GM18526 (cell line): ENCODE data around the gene TRAP1.

Experiments
- POLR2A ChIP-seq: IDR thresholded peaks from 3 replicates; pipeline ENCODE4 v1.6.1; 2011; ENCODE audit not compliant: insufficient read length; ENCODE audit errors: extremely low read depth

Gene TRAP1

DNA sequence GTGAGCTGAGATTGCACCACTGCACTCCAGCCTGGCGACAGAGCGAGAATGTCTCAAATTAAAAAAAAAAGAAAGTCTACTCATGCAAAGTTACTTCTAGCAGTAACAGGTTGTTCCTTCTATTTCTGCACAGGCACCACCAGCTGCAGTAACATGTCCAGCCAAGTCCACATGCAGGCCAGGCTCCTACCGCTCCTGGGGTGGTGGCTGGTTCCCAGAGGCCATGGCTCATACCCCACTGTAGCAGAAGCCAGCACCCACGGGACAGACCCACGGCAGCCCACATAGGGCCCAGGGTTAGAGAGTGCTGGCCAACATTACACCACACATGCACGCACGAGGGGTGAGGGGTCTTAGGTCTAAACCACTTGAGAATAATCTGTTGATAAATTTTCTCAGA is 26.7 kb upstream of the TRAP1 start:
- no peak for TF ChIP-seq POLR2A

DNA sequence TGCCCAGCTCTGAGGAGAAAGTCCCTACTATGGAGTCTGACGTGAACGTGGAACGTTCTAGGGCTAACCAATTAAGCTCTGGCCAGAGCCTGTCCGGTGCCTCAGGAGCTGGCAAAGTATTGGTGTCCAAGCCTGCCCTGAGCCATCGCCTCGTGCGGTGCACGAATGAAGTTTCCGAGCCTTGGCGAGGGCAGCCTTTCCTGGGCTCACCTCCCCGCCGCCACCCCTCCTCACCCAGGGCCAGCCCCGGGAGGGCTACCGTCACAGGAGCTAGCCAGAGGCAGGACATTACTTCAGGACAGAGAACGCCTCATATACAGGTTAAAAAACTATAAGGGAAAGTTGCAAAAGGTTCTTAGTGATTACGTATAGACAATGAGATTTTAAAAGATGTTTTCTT is 23.6 kb upstream of the TRAP1 start:
- no peak for TF ChIP-seq POLR2A

DNA sequence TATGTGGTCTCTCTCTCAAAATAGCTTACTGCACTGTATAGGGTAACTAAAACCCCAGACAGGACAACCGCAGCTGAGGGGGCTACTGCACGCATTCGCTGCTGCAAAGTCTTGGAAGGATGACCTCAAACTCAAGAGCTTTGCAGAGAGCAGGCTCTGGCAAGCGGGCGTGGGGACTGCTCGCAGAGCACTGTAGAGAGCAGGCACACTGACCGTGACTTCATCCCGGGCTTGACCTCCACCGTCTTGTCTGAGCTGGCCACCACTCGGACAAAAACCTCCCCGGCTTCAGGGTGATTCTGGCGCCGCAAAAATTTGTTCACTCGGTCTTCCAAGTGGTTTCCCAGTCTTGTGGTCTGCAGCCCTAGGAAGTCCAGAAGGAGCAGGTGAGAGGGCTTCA is 22.9 kb upstream of the TRAP1 start:
- no peak for TF ChIP-seq POLR2A

DNA sequence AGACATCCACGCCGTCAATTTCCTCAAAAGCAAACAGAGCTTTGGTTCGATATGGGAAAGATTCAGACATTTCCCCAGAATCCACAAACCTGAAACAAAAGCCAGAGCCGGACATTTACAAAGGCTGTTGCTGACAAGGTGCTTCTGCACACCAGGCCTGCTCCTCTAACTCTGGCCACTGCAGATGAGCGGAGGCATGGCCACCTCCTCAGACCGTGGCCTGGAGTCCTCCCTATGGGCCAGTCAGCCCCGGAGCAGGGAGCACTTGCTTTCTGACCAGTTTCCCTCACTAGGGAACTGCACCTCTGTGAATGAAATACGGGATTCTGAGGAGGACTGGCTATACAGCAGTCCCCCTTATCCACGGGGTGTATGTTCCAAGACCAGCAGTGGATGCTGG is 22.3 kb upstream of the TRAP1 start:
- no peak for TF ChIP-seq POLR2A

DNA sequence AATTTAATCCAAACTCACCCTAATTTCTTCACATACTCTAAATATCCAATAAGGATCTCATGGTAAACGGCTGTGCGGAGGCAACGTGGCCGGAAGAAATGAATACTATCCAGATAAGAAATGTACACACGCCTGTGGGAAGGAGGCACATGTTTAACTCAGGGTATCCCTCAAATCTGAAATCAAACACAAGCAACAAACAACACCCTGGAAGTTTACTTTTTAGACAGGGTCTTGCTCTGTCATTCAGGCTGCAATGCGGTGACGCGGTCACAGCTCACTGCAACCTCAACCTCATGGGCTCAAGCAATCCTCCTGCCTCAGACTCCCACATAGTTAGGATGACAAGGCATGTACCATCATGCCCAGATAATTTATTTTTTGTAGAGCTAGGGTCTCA is 21.2 kb upstream of the TRAP1 start:
- no peak for TF ChIP-seq POLR2A

DNA sequence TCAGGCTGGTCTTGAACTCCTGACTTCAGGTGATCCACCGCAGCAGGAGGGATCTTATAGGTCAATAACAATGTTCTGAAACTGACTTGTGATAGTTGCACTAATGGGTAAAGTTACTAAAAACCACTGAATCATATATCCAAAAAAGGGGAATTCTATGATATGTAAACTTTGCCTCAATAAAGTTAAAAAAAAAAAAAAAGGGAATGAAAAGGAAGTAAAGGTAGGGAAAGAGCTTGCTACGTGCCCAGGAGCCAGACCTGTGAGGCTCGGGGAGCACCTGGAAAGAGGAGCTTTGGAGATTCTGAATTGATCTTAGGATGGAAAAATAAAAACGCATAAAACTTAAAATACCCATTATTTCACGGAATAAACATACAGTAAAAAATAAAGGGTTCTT is 20.8 kb upstream of the TRAP1 start:
- no peak for TF ChIP-seq POLR2A

DNA sequence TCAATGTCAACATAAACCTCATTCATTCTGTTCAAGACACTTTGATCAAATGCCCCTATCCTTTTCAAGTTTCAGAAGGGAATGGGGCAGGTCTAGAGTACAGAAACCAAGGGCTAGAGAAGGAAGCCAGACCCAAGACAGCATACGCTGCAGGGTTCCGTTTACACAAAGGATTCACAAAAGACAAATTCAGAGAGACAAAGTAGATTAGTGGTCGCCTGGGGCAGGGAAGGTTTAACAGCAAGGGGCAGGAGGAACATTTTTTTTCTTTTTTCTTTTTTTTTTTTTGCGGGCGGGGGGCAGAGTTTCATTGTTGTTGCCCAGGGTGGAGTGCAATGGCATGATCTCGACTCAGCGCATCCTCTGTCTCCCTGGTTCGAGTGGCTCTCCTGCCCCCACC is 19.9 kb upstream of the TRAP1 start:
- no peak for TF ChIP-seq POLR2A

DNA sequence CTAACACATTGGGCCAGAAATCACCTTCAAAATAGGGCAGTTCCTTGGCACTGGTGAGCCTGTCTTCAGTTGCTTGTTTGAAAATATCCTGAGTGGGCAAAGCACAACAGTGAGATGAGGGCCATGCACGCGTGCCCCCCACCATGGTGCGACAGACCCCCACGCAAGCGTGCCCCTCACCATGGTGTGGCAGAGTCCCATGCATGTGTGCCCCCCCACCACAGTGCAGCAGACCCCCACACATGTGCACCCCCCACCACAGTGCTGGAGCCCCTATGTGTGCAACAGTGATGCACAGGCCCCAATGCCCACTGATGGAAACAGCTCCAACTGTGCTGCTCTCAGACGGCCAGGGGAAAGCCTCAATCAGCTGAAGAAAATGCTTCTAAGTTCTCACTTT is 18.8 kb upstream of the TRAP1 start:
- no peak for TF ChIP-seq POLR2A

DNA sequence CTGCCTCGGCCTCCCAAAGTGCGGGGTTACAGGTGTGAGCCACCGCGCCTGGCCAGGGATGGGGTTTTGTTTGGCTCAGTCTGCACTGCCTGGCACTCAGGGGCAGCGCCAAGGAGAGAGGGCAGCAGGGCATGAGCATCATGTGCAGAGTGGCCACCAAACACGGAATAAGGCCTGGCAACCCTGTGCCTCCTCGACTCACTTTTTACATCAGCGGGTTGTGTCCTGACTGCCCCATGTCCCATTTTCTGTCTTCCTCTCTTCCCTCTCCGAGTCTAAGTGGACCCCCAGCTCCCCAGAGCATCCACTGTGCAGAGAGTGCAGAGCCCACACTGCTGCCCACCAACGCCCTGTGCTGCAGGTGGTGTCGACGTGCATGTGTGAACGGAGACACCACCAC is 18.2 kb upstream of the TRAP1 start:
- no peak for TF ChIP-seq POLR2A

DNA sequence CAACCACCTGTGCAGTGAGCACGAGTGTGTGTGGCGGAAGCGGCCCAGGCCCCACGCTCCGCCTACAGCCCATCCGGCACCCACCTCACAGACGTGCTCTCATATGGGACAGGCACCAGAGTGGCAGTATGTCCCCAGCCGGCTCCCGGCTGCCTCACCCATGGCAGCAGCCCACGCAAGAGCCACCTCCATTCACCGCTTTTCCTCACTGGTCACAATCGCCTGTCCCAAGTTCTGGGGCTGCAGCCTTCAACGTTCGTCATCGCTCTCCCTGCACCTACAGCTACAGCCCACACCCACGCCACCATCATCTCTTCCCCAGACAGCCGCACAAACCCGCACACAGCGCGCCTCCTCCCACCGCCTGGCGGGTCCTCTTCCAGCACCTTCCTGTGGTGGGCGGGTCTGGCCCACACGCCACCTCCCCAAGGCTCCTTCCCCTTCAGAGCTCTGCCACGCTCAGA is 17.5 kb upstream of the TRAP1 start:
- no peak for TF ChIP-seq POLR2A

DNA sequence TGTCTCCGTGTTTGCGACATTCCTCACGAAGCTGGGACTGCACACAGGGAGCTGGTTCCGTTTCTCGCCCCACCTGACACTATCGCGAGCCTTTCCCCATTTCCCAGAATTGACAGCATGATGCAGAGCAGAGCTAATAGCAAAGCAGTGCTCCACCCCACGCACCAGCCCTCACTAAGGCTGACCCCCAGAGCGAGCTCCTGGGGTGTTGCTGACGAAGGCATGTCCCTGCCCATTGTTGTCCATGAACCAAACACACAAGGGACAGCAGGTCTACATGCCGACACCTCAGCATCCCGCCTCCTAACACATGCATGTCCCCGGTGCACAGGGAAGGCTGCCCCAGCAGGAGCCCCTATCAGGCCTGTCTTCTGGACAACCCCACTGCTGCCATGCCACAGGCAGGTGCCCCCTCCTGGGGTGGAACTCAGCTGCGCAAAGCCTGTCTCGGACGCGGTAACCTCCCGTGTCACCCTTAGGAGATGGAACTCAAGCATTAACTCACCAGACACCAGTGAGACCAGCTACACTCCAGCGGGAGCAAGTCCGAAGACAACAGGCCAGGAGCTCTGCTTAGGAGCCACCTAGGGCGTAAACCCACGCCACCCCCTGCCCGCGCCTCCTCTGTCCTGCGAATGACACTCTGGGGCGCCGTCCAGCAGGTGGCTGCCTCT is 16.9 kb upstream of the TRAP1 start:
- no peak for TF ChIP-seq POLR2A

DNA sequence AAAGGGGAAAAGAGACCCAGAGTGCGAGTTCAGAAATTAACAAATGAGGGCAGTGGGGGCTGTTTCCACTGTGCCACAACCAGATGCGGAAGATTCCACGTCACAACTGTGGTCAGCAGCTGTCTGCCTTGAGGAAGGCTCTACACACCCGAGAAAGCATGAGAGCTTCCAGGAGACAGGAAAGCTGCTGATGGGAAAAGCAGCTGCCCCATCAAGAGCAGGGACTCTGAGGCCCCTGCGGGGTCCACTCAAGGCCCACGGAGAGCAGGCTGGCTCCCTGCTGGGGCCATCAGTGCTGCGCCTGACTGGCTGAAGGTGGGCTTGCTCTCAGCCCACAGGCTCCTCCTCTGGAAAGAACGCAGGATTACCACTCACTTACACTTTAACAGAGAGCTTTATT is 14.8 kb upstream of the TRAP1 start:
- no peak for TF ChIP-seq POLR2A

DNA sequence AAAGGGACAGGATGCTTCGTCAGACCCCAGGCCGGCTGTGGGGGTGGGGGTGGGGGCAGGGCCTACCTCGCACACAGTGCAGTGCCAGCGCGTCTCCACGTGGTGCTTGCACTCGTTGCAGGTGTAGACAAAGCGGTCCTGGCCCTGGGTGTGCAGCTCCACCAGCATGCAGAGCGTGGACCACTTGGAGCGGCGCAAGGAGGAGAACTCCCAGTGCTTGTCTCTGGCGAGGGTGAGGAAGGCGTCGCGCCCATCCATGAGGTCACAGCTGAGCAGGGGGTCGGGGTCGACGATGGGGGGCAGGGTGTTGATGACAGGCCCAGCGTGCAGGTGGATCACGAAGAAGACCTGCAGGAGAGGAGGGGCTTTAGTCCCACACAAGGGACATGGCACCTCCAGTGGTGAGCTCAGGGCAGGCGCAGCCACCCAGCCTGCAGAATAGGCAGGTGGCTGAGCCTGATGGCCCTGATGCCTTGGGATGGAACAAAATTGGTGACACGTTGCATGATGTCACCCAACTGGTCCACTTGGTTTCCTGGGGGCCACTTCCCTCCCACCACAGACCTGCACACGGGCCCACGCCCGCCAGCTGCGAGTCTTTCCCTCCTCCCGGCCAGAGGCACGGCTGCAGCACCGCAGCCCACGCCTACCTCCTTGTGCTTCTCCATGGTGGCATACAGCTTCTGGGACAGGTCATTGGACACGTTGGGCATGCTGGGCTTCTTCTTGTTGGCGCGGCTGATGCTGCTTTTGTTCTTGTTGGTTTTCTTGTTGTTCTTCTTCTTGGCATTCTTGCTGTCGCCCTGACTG is 14.0 kb upstream of the TRAP1 start:
- no peak for TF ChIP-seq POLR2A

DNA sequence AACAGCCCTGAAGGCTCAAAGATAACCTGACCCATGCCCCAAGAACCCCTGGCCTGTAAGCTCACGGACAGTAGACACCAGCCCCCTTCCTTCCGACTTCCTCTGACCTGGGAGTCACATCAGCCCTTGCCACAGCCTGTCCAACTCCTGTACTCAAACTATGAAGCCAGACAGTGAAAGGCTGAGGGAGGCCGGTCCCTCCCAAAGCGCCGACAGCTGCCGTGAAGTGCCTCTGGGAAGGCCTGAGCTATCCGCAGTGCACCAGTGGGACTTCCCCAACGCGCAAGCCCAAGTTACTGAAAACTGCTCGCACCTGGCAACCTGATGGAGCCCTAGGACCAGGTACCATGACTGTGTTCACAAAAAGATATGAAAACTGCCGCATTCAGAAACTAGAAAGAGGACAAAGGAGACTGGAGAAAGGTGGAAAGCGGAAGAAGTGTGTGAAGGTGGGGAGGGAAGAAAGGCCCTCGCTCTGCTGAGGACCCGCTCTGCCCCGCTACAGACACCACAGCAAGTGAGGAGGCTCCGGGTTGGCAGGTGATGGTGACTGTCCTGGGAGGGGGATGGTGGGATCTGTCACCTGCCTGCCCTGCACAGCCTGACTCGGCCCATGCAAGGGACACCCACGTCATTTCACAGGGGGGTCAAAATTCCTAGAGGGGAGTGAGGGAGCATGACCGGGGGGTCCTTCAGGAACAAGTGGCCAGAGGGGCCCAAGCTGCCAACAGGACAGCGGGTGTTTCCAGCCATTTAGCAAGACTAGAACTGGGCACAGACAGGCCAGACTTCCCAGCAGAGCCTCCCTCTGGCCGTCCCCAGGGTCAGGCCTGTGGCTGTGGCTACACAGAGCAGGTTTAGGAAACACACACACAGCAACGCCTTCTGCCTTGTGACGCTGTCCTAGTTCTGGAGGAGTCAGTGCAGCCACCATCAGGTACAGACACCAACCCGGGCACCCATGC is 13.1 kb upstream of the TRAP1 start:
- no peak for TF ChIP-seq POLR2A
